HG02798 (cell line): ENCODE results near the gene PDHX.

Experiments
- ATAC-seq: cut with Tn5 transposase; IDR thresholded peaks from one replicate; pipeline ENCODE4 v1.9.1; 2021; ENCODE audit warnings: mild to moderate bottlenecking; ENCODE audit not compliant: unreplicated experiment, poor library complexity

PDHX gene

GRCh38 chr11:34948696-34949095 lies 32.3 kb downstream of the PDHX start:
- ATAC-seq = no peak

- no peak for ATAC-seq
Measured at GRCh38 chr11:34953955-34954354, 37.5 kb downstream of the PDHX start.

DNA sequence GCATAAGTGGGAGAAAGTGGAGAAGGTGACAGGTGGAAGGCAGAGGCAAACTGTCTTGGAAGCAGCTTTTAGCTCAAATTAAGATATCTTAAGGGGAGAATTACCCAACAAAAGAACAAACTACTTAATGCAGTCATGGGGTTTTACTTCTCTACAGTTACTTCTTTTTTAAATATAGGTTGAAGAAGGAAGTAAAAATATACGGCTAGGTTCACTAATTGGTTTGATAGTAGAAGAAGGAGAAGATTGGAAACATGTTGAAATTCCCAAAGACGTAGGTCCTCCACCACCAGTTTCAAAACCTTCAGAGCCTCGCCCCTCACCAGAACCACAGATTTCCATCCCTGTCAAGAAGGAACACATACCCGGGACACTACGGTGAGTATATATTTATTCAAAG lies 40.8 kb downstream of the PDHX start:
- ATAC-seq = no peak

DNA sequence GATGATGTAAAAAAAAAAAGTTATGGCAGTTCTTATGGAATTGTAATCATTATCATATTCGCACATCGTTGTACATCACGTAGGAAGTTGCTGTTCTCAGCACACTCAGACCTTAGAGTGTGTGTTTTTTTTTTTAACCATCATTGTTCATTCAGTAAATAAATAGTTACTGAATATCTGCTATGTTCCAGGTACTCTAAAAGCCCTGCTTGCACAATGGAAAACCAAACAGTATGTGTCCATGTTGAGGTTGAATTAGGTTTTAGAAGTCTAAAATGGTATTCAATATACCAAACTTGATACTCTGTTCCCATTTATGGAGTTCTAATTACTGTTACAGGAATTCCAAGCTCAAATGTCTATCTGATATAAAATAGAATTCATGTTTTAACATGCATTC lies 41.2 kb downstream of the PDHX start:
- no peak for ATAC-seq

DNA sequence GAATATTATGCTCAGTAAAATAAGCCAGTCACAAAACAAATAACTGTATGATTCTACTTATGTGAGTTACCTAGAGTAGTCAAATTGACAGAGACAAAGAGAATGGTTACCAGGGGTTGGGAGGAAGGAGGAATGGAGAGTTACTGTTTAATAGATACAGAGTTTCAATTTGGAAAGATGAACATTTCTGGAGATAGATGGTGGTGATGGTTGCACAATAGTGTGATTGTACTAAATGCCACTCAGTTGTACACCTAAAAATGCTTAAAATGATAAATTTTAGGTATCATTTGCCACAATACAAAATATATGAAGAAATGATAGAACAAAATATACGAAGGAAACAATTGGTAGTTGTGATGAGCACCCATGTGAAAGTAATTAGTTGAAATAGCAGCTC lies 43.4 kb downstream of the PDHX start:
- no peak for ATAC-seq

GRCh38 chr11:34960277-34960676 lies 43.9 kb downstream of the PDHX start:
- no peak for ATAC-seq

DNA sequence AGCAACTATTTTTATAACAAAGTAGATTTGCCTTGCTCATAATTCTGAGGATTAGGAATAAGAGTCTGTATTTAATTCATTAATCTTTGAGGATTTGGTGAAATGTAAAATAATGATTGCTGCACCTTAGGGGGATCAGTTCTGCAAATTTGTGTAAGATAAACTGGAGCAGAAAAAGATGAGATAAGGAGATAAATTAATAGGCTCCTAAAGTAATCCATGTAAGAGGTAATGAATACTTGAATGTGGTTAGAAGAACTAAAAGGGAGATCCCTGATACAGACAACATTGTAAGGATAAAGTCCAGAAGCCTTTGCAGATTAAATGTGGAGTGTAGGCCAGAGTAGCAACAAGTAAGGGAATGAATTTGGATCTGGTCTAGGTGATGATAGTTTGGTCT lies 45.6 kb downstream of the PDHX start:
- no peak for ATAC-seq

DNA sequence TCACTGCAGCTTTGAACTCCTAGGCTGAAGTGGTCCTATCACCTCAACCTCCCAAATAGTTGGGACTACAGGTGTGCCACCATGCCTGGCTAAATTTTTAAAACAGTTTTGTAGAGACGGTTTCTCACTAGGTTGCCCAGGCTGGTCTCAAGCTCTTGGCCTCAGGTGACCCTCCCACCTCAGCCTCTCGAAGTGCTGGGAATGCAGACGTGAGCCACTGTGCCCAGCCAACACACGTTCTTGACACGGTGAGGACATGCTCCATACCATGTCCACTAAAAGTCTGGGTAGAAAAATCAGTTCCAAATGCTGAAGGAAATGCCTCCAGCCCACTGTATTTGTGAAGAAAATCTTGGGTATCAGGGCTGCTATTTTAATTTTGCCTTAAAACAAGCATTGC lies 46.9 kb downstream of the PDHX start:
- ATAC-seq = no peak

DNA sequence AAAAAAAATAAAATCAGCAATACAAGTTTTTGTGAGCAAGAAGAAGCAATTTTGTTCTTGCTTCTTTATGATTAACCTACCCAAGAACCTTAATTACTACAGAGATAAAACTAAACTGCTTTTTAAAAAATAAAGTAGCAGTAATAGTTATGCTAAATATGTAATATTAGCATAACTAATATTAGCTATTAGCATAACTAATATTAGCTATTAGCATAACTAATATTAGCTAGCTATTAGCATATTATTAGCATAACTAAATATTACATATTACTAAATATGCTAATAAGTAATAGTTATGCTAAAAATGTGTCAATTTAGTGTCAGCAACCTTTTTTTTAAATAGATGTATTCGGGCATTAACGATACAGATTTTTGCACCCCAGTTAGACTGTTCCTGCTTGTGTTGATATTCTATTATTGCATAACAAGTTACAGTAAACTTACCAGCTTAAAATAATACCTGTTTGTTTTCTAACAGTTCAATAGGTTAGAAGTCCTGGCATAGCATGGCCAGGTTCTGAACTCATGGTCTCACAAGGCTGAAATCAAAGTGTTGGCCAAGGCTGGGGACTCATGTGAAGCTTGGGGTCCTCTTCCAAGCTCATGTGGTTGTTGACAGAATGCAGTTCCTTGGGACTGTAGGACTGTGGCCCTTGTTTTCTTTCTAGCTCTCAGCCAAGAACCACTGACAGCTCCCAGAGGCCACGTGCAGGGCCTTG lies 48.4 kb downstream of the PDHX start:
- ATAC-seq = no peak

- ATAC-seq = no peak
Measured at GRCh38 chr11:34968862-34969261, 52.4 kb downstream of the PDHX start.

GRCh38 chr11:34970033-34970432 lies 53.6 kb downstream of the PDHX start:
- no peak for ATAC-seq

DNA sequence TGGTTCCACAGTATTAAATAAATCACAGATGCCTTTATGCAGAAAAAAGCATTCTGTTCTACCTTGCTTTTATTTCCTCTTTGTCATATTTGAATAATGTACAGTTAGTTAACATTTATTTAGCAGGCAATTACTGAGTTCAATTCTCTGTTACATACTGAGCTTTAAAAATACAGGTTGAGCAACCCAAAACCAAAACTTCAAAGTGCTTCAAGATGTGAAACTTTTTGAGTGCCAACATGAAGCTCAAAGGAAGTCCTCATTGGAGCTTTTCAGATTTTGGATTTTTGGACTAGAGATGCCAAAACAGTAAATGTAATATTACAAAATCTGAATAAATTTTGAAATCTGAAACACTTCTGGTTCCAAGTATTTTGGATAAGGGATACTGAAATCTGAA lies 54.1 kb downstream of the PDHX start:
- ATAC-seq = no peak

DNA sequence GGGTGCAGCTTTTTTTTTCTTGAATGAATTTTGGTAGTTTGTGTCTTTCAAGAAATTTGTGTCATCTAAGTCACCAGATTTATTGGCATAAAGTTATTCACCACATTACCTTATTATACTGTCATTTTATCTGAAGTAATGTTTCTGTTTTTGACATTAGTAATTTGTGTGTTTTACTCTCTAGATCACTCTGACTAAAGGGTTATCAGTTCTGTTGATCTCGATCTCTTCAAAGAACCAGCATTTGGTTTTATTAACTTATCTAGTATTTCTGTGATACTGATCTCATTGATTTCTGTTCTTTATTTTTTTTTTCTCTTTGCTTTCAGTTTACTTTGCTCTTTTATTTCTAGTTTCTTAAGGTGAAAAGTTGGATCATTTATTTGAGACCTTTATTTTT lies 55.5 kb downstream of the PDHX start:
- no peak for ATAC-seq

DNA sequence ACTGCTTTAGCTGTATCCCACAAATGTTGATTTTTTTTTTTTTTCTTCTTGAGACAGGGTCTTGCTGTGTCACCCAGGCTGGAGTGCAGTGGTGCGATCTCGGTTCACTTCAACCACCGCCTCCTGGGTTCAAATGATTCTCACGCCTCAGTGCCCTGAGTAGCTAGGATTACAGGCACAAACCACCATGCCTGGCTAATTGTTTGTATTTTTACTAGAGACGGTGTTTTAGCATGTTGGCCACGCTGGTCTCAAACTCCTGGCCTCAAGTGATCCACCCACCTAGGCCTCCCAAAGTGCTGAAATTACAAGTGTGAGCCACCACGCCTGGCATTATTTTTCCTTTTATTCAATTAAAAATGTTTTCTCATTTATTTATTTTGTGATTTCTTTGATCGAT lies 55.9 kb downstream of the PDHX start:
- ATAC-seq = no peak

DNA sequence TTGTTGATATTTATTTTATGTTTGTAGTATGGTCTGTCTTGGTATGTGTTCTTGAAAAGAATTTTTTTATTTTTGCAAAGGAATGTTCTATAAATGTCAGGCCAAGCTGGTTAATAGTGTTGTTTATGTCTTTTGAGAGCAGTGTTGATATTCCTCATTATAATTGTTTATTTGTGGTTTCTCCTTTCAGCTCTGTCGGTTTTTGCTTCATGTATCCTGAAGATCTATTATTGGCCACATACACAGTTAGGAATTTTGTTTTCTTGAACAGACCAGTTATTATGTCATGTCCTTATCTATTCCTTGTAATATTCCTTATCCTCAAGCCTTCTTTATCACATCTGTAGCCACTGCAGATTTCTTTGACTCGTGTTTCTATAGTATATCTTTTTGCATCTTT lies 56.5 kb downstream of the PDHX start:
- no peak for ATAC-seq

DNA sequence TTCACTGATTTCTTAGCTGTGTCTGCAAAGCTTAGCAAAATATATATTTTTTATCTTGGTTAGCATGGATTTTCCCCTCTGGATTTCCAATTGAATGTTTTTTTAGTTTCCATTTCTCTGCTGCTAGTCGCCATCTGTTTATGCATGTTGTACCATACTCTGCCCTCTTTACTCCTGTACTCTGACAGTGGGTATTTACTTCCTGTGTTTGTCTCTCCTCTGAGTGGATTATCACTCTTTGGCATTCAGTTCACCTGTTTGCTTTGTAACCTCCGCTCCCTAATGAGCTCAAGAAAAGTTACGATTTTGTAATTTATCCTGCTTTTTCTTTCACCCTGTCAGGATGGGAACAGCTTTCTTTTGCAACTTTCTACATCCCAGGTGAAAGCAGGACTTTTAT lies 59.1 kb downstream of the PDHX start:
- no peak for ATAC-seq

GRCh38 chr11:34976496-34977088 lies 60.2 kb downstream of the PDHX start:
- no peak for ATAC-seq

GRCh38 chr11:34977089-34977912 lies 60.9 kb downstream of the PDHX start:
- no peak for ATAC-seq

DNA sequence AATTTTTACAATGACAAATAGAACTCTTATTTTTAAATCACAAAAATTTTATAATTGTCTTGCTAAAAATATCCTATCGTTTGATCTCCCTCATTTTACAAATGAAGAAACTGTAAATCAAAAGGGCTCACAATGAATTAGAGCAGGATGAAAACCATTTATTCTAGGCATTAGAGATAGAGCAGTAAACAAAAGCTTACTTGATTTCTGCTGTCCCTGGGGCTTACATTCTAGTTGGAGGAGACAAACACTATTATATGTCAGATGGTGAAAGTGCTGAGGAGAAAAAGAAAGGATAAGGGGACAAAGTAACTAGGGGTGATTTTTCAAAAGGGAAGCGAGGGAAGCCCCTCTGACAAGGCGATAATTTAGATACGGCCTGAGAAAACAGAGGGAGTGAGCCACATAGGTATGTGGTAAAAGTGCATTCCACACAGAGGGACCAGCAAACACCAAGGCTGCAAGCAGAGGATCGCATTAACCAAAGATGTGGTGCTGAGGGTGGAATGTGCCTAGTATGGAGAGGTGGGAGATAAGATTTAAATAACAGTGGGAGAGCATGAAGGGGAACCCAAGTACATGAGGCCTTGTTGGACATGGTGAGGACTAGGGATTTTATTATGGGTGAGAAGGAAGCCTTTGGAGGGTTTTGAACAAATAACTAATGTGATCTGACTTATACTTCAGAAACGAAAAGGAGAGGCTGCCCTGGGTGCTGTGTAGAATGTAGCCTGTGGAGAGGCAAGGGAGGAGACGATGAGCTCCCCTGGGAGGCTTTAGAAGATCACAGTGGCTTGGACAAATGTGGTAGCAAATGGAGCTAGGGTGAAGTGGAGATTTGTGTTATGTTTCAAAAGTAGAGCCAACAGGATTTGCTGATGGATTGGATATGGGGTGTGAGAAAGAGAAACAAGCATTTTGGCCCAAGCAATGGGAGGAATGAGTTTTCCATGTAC lies 62.1 kb downstream of the PDHX start:
- ATAC-seq = no peak

GRCh38 chr11:34984514-34984913 lies 68.1 kb downstream of the PDHX start:
- no peak for ATAC-seq
